ENCODE measurements around the gene GFRA1.

The GFRA1 gene

DNA sequence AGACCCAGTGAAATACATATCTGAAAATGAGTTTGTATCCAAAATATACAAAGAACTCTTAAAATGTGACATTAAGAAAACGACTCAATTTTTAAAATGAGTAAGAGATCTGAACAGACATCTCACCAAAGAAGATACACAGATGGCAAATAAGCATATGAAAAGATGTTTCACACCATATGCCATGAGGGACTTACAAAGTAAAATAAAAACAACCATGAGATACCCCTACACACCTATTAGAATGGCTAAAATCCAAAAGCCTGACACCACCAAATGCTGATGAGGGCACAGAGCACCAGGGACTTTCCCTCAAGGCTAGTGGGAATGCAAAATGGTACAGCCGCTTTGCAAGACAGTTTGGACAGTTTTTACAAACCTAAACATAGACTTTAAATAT lies 27.9 kb downstream of the GFRA1 start:
- DNase-seq (ENCODE audit: low read depth): no peak
- TF ChIP-seq CTCF (conservative IDR thresholded peaks at IDR 0.05; ENCODE audit: low read depth, low read length): no peak
- H3K4me3 ChIP-seq (ENCODE audit: low read depth, low read length): no peak overlapping the region

GRCh38 chr10:116241642-116242410 lies 31.2 kb downstream of the GFRA1 start:
- no peak for DNase-seq (ENCODE audit: low read depth)
- H3K4me3 ChIP-seq (ENCODE audit: low read depth, low read length): no peak overlapping the region
- TF ChIP-seq CTCF (conservative IDR thresholded peaks at IDR 0.05; ENCODE audit: low read depth, low read length): no peak

GRCh38 chr10:116241085-116241484 lies 31.9 kb downstream of the GFRA1 start:
- DNase-seq (ENCODE audit: low read depth): no peak
- H3K4me3 ChIP-seq (ENCODE audit: low read depth, low read length): no peak overlapping the region
- no peak for TF ChIP-seq CTCF (conservative IDR thresholded peaks at IDR 0.05; ENCODE audit: low read depth, low read length)

DNA sequence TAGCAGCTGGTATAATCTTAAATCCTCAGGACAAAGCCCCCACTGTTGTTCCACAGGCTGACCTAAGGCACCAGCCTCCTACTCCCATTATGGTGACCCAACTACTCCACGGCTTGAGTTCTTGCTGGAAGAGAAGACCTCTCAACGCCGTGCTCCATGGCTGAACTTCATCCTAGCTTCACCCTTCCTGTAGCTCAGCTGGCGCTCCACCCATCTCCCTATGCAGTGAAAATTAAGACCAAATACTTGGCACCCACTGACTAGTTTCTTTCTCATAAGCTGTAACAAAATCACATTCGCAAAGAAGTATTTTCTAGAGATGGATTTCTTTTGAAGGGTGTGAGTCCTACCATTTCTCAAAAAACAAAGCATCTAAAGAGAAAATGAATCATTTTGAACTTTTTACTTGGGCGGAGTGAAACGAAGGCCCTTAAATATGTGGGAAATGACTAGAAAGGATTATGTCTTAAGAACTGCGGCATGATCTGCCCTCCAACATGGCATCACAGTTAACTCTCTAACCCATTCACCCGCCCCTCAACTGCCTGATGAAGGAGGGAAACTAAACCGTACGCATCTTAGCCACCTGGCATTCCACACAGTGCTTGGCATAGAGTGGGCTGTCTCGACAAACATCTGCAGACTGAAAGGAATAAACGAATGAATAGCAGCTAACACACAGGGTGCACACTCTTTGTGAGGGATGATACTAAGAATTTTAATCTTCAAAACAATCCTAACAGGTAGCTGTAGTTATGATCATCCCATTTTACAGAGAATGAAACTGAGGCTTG lies 32.7 kb downstream of the GFRA1 start:
- no peak overlapping the region for H3K4me3 ChIP-seq (ENCODE audit: low read depth, low read length)
- no peak for DNase-seq (ENCODE audit: low read depth)
- no peak for TF ChIP-seq CTCF (conservative IDR thresholded peaks at IDR 0.05; ENCODE audit: low read depth, low read length)

- TF ChIP-seq CTCF (conservative IDR thresholded peaks at IDR 0.05; ENCODE audit: low read depth, low read length): no peak
- H3K4me3 ChIP-seq (ENCODE audit: low read depth, low read length): no peak overlapping the region
- no peak for DNase-seq (ENCODE audit: low read depth)
These were observed 33.8 kb downstream of the GFRA1 start for GRCh38 chr10:116239229-116239628.

GRCh38 chr10:116237970-116238369 lies 35.0 kb downstream of the GFRA1 start:
- DNase-seq (ENCODE audit: low read depth): no peak
- no peak overlapping the region for H3K4me3 ChIP-seq (ENCODE audit: low read depth, low read length)
- no peak for TF ChIP-seq CTCF (conservative IDR thresholded peaks at IDR 0.05; ENCODE audit: low read depth, low read length)
